OCI-LY7 (cell line): ENCODE results near the gene ELMO1. TPM values are rescaled to one million over a fixed set of nuclear protein-coding genes. Genes with fewer than 3 reads are reported as not detected.

Experiments
- BruUV-seq: library from RNA; stranded (reverse); fragments of 400-500 nt; replicated peaks from 2 replicates; lab custom pipeline; 2021; lab: Mats Ljungman, UMichigan
- CTCF ChIA-PET: fragments of 300-600 bp; sonication (Branson Sonifier 250); formaldehyde crosslinking; loops from one replicate; lab custom pipeline; 2022; ENCODE audit warnings: antibody characterized with exemption; ENCODE audit not compliant: unreplicated experiment; lab: Charles Lee
- POLR2A ChIA-PET: fragments of 300-600 bp; sonication (Branson Sonifier 250); formaldehyde crosslinking; loops from one replicate; lab custom pipeline; 2022; ENCODE audit warnings: antibody characterized with exemption; lab: Charles Lee
- DNase-seq: peaks from one replicate; pipeline ENCODE4 v3.0.0-alpha.2; 2015; ENCODE audit warnings: low spot score
- H2AFZ ChIP-seq: fragments of 200-600 bp; sonication (generic), shearing (Covaris generic); 2 replicates; pipeline ENCODE4 v1.6.1; 2014; ENCODE audit warnings: mild to moderate bottlenecking, antibody characterized with exemption, low read length, moderate library complexity
- H3K27ac ChIP-seq: fragments of 200-600 bp; sonication (generic); 2 replicates; pipeline ENCODE4 v1.5.1; 2014; ENCODE audit warnings: mixed run types, low read depth, mild to moderate bottlenecking, moderate library complexity, low read length, inconsistent platforms; ENCODE audit not compliant: poor library complexity, severe bottlenecking
- H3K36me3 ChIP-seq: fragments of 200-600 bp; sonication (generic); 2 replicates; pipeline ENCODE4 v1.6.1; 2014; ENCODE audit warnings: mild to moderate bottlenecking, antibody characterized with exemption, low read length, moderate library complexity, mixed read lengths; ENCODE audit not compliant: insufficient read depth
- H3K4me1 ChIP-seq: fragments of 200-600 bp; sonication (generic); 2 replicates; pipeline ENCODE4 v1.5.1; 2014; ENCODE audit warnings: mild to moderate bottlenecking, low read length; ENCODE audit not compliant: insufficient read depth, poor library complexity, severe bottlenecking
- H3K4me2 ChIP-seq: fragments of 200-600 bp; sonication (generic); 2 replicates; pipeline ENCODE4 v1.6.1; 2014; ENCODE audit warnings: mild to moderate bottlenecking, low read length
- H3K4me3 ChIP-seq: fragments of 200-600 bp; sonication (generic); 2 replicates; pipeline ENCODE4 v1.5.1; 2014; ENCODE audit warnings: mild to moderate bottlenecking, low read depth, low read length; ENCODE audit not compliant: poor library complexity, severe bottlenecking
- H3K79me2 ChIP-seq: fragments of 200-600 bp; sonication (generic); 2 replicates; pipeline ENCODE4 v1.6.1; 2016; ENCODE audit warnings: low read depth, mild to moderate bottlenecking, low read length, moderate library complexity, mixed read lengths; ENCODE audit not compliant: insufficient read depth
- H3K9me2 ChIP-seq: fragments of 200-600 bp; sonication (generic); 2 replicates; pipeline ENCODE4 v1.6.1; 2016; ENCODE audit warnings: mild to moderate bottlenecking, low read length, mixed read lengths; ENCODE audit not compliant: insufficient read depth
- H3K9me3 ChIP-seq: fragments of 200-600 bp; sonication (generic); 2 replicates; pipeline ENCODE4 v1.6.1; 2014; ENCODE audit warnings: mild to moderate bottlenecking, mixed run types, low read length, mixed read lengths
- H4K20me1 ChIP-seq: fragments of 200-600 bp; sonication (generic); 2 replicates; pipeline ENCODE4 v1.6.1; 2014; ENCODE audit warnings: mild to moderate bottlenecking, antibody characterized with exemption, low read length, moderate library complexity, mixed read lengths; ENCODE audit not compliant: insufficient read depth
- EZH2phosphoT487 ChIP-seq: fragments of 200-600 bp; sonication (generic); IDR thresholded peaks from 2 replicates; pipeline ENCODE4 v1.6.1; 2018; ENCODE audit warnings: low read depth, borderline replicate concordance, mild to moderate bottlenecking, mixed run types, antibody characterized with exemption, low read length, moderate library complexity, mixed read lengths
- intact Hi-C: fragments of 100-400 bp; cut with micrococcal nuclease; formaldehyde crosslinking; loops from one replicate; pipeline ENCODE4 v1.10.0; 2022; ENCODE audit not compliant: unreplicated experiment
- total RNA-seq, 2 experiments: library from RNA; depleted of rRNA in 1 of 2; stranded (reverse); fragments of >200 nt in 1 of 2; shearing (Covaris generic) in 1 of 2; gene quantifications; 2 replicates each; pipeline ENCODE4 v1.2.3, GENCODE V29; 2014 to 2022
- TF ChIP-seq, protein P1 (sequence below): fragments of 200-600 bp; sonication (generic); conservative IDR thresholded peaks from 2 replicates; pipeline ENCODE4 v1.5.1; 2014; ENCODE audit warnings: mild to moderate bottlenecking, antibody characterized with exemption, low read length, moderate library complexity, mixed read lengths

Gene ELMO1
- total RNA-seq, 2 experiments from 2014 or later, result 101 to 103 TPM

DNA sequence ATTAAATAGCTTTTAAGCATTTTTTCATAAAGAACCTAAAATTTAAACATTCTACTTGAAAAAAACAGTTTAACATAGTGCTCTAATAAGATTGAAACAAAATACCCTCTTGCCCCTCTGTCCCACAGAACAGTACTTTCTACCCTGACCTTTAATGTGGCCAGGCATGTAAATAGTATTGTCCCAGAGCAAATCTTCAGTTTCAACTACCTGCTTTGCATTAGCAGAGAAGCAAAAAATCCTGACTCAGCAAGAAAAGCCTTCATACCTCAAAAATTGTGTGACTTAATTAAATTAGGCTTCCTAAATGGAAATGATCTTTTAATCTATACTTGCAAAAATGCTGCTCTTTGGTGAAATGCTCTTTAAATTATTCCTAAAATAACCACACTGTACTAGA, 487.0 kb downstream of the ELMO1 start:
- intact Hi-C loops, result no loop called here
- Histone ChIP-seq H3K4me1 (no peaks in the 10 kb centered on the region), H3K36me3 (no peaks in the 10 kb centered on the region), H3K4me3 (no peak overlapping the region), H3K9me2 (no peaks in the 10 kb centered on the region), H2AFZ (no peak overlapping the region), H3K9me3 (no peaks in the 10 kb centered on the region), H3K27ac (no peak overlapping the region), H3K79me2 (no peaks in the 10 kb centered on the region), H4K20me1 (no peaks in the 10 kb centered on the region), H3K4me2 (no peak overlapping the region)
- no peak for TF ChIP-seq EZH2phosphoT487
- TF ChIP-seq, protein P1, sequence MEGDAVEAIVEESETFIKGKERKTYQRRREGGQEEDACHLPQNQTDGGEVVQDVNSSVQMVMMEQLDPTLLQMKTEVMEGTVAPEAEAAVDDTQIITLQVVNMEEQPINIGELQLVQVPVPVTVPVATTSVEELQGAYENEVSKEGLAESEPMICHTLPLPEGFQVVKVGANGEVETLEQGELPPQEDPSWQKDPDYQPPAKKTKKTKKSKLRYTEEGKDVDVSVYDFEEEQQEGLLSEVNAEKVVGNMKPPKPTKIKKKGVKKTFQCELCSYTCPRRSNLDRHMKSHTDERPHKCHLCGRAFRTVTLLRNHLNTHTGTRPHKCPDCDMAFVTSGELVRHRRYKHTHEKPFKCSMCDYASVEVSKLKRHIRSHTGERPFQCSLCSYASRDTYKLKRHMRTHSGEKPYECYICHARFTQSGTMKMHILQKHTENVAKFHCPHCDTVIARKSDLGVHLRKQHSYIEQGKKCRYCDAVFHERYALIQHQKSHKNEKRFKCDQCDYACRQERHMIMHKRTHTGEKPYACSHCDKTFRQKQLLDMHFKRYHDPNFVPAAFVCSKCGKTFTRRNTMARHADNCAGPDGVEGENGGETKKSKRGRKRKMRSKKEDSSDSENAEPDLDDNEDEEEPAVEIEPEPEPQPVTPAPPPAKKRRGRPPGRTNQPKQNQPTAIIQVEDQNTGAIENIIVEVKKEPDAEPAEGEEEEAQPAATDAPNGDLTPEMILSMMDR, result no peak
- CTCF ChIA-PET, result no interaction called here
- no TSS peak for BruUV-seq
- no peak for DNase-seq
- POLR2A ChIA-PET, result interaction anchor here (0.6 to 0.8 kb wide), 4 partner anchors 50 to 238 kb away, joined by 3 read pairs; no protein-coding TSS in a partner anchor

DNA sequence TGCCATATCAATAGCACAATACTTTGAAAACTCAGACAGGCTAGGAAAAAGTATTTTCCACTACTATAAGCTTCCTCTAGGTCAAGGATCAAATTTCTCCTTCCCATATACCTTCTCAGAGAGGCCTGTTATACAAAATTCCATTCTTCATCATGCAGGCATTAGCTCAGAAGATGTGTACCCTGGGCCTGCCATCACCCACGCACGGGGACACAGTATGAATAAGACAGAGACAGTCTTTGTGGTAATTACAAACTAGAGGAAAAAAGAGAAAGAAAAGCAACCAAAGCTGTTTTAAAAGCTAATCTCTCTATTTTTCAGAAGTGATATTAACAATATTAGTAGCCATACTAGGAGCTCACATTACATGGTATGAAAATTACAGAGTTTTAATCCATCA, 487.6 kb downstream of the ELMO1 start:
- POLR2A ChIA-PET, result interaction anchor here (0.6 to 0.8 kb wide), 4 partner anchors 11 to 239 kb away, joined by 3 read pairs; no protein-coding TSS in a partner anchor
- Histone ChIP-seq H2AFZ (no peak overlapping the region), H3K9me2 (no peaks in the 10 kb centered on the region), H3K9me3 (no peaks in the 10 kb centered on the region), H4K20me1 (no peaks in the 10 kb centered on the region), H3K27ac (no peak overlapping the region), H3K4me1 (no peaks in the 10 kb centered on the region), H3K4me2 (no peak overlapping the region), H3K79me2 (no peaks in the 10 kb centered on the region), H3K4me3 (no peak overlapping the region), H3K36me3 (no peaks in the 10 kb centered on the region)
- TF ChIP-seq, protein P1, result no peak
- no peak for TF ChIP-seq EZH2phosphoT487
- CTCF ChIA-PET, result no interaction called here
- no peak for DNase-seq
- intact Hi-C loops, result no loop called here
- no TSS peak for BruUV-seq

DNA sequence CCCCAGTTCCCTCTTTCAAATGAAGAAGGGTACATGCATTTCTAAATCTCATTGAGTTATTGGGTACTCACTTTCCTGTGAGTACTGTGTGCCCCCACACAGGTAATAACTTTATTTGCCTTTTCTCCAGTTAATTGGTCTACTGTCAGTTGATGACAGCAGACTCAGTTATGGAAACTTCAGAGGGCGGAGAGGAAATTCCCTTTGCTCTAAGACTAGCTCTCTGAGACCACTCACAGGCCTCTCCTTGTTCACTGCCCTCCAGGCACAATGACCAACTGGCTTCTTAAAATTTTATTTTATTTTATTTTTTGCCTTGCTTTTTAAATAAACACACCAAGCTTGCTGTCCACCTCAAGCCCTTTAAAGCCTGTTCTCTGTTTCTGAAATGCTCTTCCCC, 488.6 kb downstream of the ELMO1 start:
- Histone ChIP-seq H3K4me3 (no peak overlapping the region), H3K9me3 (no peaks in the 10 kb centered on the region), H4K20me1 (no peaks in the 10 kb centered on the region), H2AFZ (no peak overlapping the region), H3K36me3 (no peaks in the 10 kb centered on the region), H3K4me2 (no peak overlapping the region), H3K79me2 (no peaks in the 10 kb centered on the region), H3K27ac (no peak overlapping the region), H3K4me1 (no peaks in the 10 kb centered on the region), H3K9me2 (no peaks in the 10 kb centered on the region)
- ChIA-PET POLR2A (interaction anchor here (0.6 kb wide), 1 partner anchor 222 kb away, joined by 4 read pairs; no protein-coding TSS in a partner anchor), CTCF (no interaction called here)
- DNase-seq, result no peak
- intact Hi-C loops, result no loop called here
- no TSS peak for BruUV-seq
- TF ChIP-seq, protein P1, result no peak
